Measurements from ENCODE around the gene AMIGO3. TPM values are rescaled to one million over a fixed set of nuclear protein-coding genes. Genes with fewer than 3 reads are reported as not detected.
A peak's percentile ranks its signal among the peaks of the same experiment; 100 is the strongest.

AMIGO3 gene
- total RNA-seq, 2 donors from 2014 or later, result 1.4 to 3.0 TPM

GRCh38 chr3:49704629-49705028 is 14.9 kb downstream of the AMIGO3 start:
- Histone ChIP-seq H3K4me1 (ENCODE audit: control insufficient read depth, insufficient read depth, low read length) (no peaks in the 10 kb centered on the region), H3K9me3 (ENCODE audit: control insufficient read depth, low read length) (no peaks in the 10 kb centered on the region), H3K4me3 (ENCODE audit: low read length) (no peak overlapping the region), H3K36me3 (ENCODE audit: control insufficient read depth, insufficient read depth, low read length) (peaks cover 5% of the 10 kb centered on the region), H3K27ac (ENCODE audit: low read depth, low read length) (no peak overlapping the region), H3K27me3 (ENCODE audit: control insufficient read depth, insufficient read depth, low read length, poor library complexity, severe bottlenecking) (no peaks in the 10 kb centered on the region), H3K9ac (ENCODE audit: extremely low read depth, low read length, poor library complexity, severe bottlenecking) (no peak overlapping the region)
- Mint-ChIP-seq H3K4me3 (no peak overlapping the region), H3K4me1 (no peaks in the 10 kb centered on the region), H3K27ac (no peak overlapping the region), H3K9me3 (no peaks in the 10 kb centered on the region), H3K36me3 (ENCODE audit: low read depth) (peaks cover 17% of the 10 kb centered on the region), H3K27me3 (ENCODE audit: insufficient read depth) (no peaks in the 10 kb centered on the region)
- DNase-seq, result no peak
- 93 to 94% methylated on average over 5 to 8 of the region's 8 CpGs for WGBS, 2 experiments (ENCODE audit: insufficient coverage in 1 of 2, insufficient read length in 1 of 2)
- no peak for TF ChIP-seq CTCF (conservative IDR thresholded peaks at IDR 0.05)

- DNase-seq, result no peak
- Mint-ChIP-seq H3K9me3 (no peaks in the 10 kb centered on the region), H3K36me3 (ENCODE audit: low read depth) (peaks cover 17% of the 10 kb centered on the region), H3K27ac (peak overlapping the region; percentile 7), H3K27me3 (ENCODE audit: insufficient read depth) (no peaks in the 10 kb centered on the region), H3K4me1 (no peaks in the 10 kb centered on the region), H3K4me3 (no peak overlapping the region)
- Histone ChIP-seq H3K27me3 (ENCODE audit: control insufficient read depth, insufficient read depth, low read length, poor library complexity, severe bottlenecking) (no peaks in the 10 kb centered on the region), H3K9me3 (ENCODE audit: control insufficient read depth, low read length) (no peaks in the 10 kb centered on the region), H3K4me1 (ENCODE audit: control insufficient read depth, insufficient read depth, low read length) (no peaks in the 10 kb centered on the region), H3K27ac (ENCODE audit: low read depth, low read length) (no peak overlapping the region), H3K36me3 (ENCODE audit: control insufficient read depth, insufficient read depth, low read length) (peaks cover 5% of the 10 kb centered on the region), H3K9ac (ENCODE audit: extremely low read depth, low read length, poor library complexity, severe bottlenecking) (no peak overlapping the region), H3K4me3 (ENCODE audit: low read length) (no peak overlapping the region)
- no peak for TF ChIP-seq CTCF (conservative IDR thresholded peaks at IDR 0.05)
- WGBS, 2 experiments (ENCODE audit: insufficient coverage in 1 of 2, insufficient read length in 1 of 2), result 96 to 98% methylated on average over 3 to 7 of the region's 7 CpGs
Measured at GRCh38 chr3:49703956-49704355, 15.5 kb downstream of the AMIGO3 start.

DNA sequence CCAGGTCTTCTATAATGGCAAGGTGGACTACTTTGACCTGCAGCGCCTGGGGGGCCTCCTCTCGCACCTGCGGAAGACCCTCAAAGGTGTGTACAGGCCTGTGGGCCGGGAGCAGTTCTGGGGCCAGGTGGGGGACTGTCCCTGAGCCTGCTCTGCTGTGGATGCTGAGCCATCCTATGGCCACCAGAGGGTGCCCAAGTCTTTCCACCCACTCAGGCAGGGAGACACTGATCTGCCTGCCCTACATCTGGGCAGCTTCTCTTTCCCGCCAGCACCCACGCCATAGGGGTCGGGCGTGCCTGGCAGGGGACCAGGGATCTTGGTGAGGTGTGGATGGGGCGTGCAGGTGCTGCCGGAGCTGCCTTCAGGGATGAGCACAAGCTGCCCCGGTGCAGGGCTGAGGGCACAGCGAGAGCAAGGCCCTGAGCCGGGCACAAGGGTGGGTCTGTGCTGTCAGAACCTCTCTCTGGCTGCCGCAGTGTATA is 16.0 kb downstream of the AMIGO3 start:
- DNase-seq, result peak; percentile 89
- H3K4me1 ChIP-seq (ENCODE audit: control insufficient read depth, insufficient read depth, low read length), result no peaks in the 10 kb centered on the region
- peak; percentile 87 for TF ChIP-seq CTCF (conservative IDR thresholded peaks at IDR 0.05)
- no peak overlapping the region for H3K27ac ChIP-seq (ENCODE audit: low read depth, low read length)
- no peaks in the 10 kb centered on the region for H3K9me3 Mint-ChIP-seq
- H3K36me3 Mint-ChIP-seq (ENCODE audit: low read depth), result peaks cover 16% of the 10 kb centered on the region
- no peak overlapping the region for H3K4me3 ChIP-seq (ENCODE audit: low read length)
- no peaks in the 10 kb centered on the region for H3K27me3 ChIP-seq (ENCODE audit: control insufficient read depth, insufficient read depth, low read length, poor library complexity, severe bottlenecking)
- H3K27me3 Mint-ChIP-seq (ENCODE audit: insufficient read depth), result no peaks in the 10 kb centered on the region
- H3K36me3 ChIP-seq (ENCODE audit: control insufficient read depth, insufficient read depth, low read length), result peaks cover 5% of the 10 kb centered on the region
- no peak overlapping the region for H3K27ac Mint-ChIP-seq
- H3K4me3 Mint-ChIP-seq, result no peak overlapping the region
- H3K4me1 Mint-ChIP-seq, result no peaks in the 10 kb centered on the region
- H3K9me3 ChIP-seq (ENCODE audit: control insufficient read depth, low read length), result no peaks in the 10 kb centered on the region
- WGBS, 2 experiments (ENCODE audit: insufficient coverage in 1 of 2, insufficient read length in 1 of 2), result 81 to 86% methylated on average over 9 to 14 of the region's 14 CpGs
- H3K9ac ChIP-seq (ENCODE audit: extremely low read depth, low read length, poor library complexity, severe bottlenecking), result no peak overlapping the region
